ENCODE measurements around the gene SNX5. TPM values are rescaled to one million over a fixed set of nuclear protein-coding genes. Genes with fewer than 3 reads are reported as not detected.

The SNX5 gene
- total RNA-seq, result 146 and 173 TPM in 2 replicates

DNA sequence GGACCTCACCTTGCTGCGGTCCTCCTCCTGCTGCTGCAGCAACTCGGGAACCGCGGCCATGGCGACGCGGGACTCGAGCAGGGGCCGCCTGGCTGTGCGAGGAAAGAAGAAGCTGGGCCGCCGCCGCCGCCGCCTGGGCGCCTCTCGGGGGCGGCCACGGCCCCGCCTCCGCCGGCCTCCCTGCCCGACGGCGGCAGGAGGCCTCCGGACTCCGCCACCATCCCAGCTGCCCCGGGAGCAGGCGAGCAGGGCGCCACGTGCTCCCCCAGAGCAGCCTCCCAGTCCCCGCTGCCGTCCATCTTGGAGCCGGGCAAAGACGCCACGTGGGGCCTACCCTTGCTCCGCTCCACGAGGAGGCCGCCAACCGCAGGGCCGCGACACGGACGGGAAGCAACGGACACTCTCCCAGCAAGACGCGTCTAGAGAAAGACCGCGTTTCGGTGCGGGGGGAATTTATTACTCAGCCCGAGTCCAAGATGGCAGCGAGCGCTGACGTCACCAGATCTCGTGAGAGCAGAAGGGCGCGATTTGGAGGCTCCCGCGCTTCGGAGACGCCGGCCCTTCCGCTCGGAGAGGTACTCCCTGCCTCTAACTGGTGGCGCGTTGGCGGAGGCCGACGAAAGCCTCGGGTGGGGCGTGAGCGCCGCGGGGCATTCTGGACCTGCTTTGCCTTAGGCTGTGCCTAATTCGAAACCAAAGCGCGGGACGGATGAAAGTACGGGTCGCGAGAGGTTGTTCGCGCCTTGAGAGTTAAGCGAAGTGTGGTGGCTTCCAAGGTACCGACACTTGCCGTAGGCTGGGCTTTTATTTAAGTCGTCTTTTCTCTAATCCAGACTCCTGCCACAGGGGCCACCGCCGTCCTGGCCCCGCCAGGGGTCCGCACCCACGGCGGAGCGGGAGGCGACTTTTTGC, at the start of gene SNX5, which contains the start of gene MGME1:
Gene SNX5, minus strand, starts transcription at position 429 of the 912 bp plus-strand sequence. Its CDS starts 369 bp downstream, at position 60.
Gene MGME1, plus strand, starts transcription at position 653 of the 912 bp plus-strand sequence. CDS start 842 bp downstream, outside the sequence.

Other genes starting within 250 kb of the SNX5 start
- gene MGME1, start 224 bp upstream of the SNX5 start, total RNA-seq, result 9.9 and 11.2 TPM in 2 replicates
- gene OVOL2, start 89.1 kb upstream of the SNX5 start, total RNA-seq, result 11.0 and 17.4 TPM in 2 replicates
- 14.0 and 22.5 TPM in 2 replicates for gene KAT14, start 169.1 kb upstream of the SNX5 start, total RNA-seq
- 12.0 and 20.1 TPM in 2 replicates for gene PET117, start 169.1 kb upstream of the SNX5 start, total RNA-seq